IMR-90 (cell line): ENCODE data around the gene CLEC10A. TPM values are rescaled to one million over a fixed set of nuclear protein-coding genes. Genes with fewer than 3 reads are reported as not detected.

Experiments
- ATAC-seq: fragments of 200-7000 bp; cut with Tn5 transposase; 2 replicates; pipeline ENCODE4 v1.9.1; 2020; ENCODE audit warnings: low read depth, mild to moderate bottlenecking, moderate library complexity
- BruUV-seq: library from RNA; stranded (reverse); fragments of 400-500 nt; replicated peaks from 2 replicates; lab custom pipeline; 2021; lab: Mats Ljungman, UMichigan
- CTCF ChIA-PET: fragments of 300-600 bp; formaldehyde crosslinking; extraction: SDS; loops from one replicate; lab custom pipeline; 2021; ENCODE audit warnings: antibody characterized with exemption; lab: Yijun Ruan, JAX
- POLR2A ChIA-PET: fragments of 300-600 bp; sonication (Branson Sonifier 250); formaldehyde crosslinking; loops from one replicate; lab custom pipeline; 2022; ENCODE audit warnings: antibody characterized with exemption; ENCODE audit not compliant: unreplicated experiment; lab: Charles Lee
- DNase-seq: peaks from one replicate; pipeline ENCODE4 v3.0.0; 2013
- H2AFZ ChIP-seq: replicated peaks from 2 replicates; pipeline ENCODE3; 2013; ENCODE audit warnings: low read length, mild to moderate bottlenecking; ENCODE audit not compliant: poor library complexity
- H2AK5ac ChIP-seq: 2 replicates; pipeline ENCODE4 v1.6.1; 2013; ENCODE audit warnings: low read depth, low read length, inconsistent platforms
- H2AK9ac ChIP-seq: replicated peaks from 2 replicates; pipeline ENCODE3; 2013; ENCODE audit warnings: mild to moderate bottlenecking, low read depth, low read length, moderate library complexity; ENCODE audit not compliant: poor library complexity
- H2BK120ac ChIP-seq: 2 replicates; pipeline ENCODE4 v1.6.1; 2013; ENCODE audit warnings: low read depth, low read length, inconsistent platforms
- H2BK15ac ChIP-seq: 3 replicates; pipeline ENCODE4 v1.6.1; 2013; ENCODE audit warnings: low read depth, low read length, inconsistent platforms
- H2BK20ac ChIP-seq: 2 replicates; pipeline ENCODE4 v1.6.1; 2013; ENCODE audit warnings: low read depth, mild to moderate bottlenecking, inconsistent platforms, low read length, moderate library complexity
- H2BK5ac ChIP-seq: 2 replicates; pipeline ENCODE4 v1.6.1; 2013; ENCODE audit warnings: mild to moderate bottlenecking, low read depth, low read length, inconsistent platforms; ENCODE audit not compliant: poor library complexity, severe bottlenecking
- H3K14ac ChIP-seq: replicated peaks from 2 replicates; pipeline ENCODE4 v1.6.1; 2013; ENCODE audit warnings: low read depth, low read length, inconsistent platforms
- H3K18ac ChIP-seq: 2 replicates; pipeline ENCODE4 v1.6.1; 2013; ENCODE audit warnings: low read depth, low read length, control low read depth
- H3K23ac ChIP-seq: 2 replicates; pipeline ENCODE4 v1.6.1; 2013; ENCODE audit warnings: low read depth, low read length, inconsistent platforms
- H3K27ac ChIP-seq: 2 replicates; pipeline ENCODE4 v1.5.1; 2013; ENCODE audit warnings: mild to moderate bottlenecking, control low read depth, low read length; ENCODE audit not compliant: insufficient read depth
- H3K27me3 ChIP-seq: 2 replicates; pipeline ENCODE4 v1.6.1; 2013; ENCODE audit warnings: low read length; ENCODE audit not compliant: control insufficient read depth, insufficient read depth
- H3K36me3 ChIP-seq: 2 replicates; pipeline ENCODE4 v1.6.1; 2013; ENCODE audit warnings: low read length, mixed read lengths; ENCODE audit not compliant: control insufficient read depth, insufficient read depth
- H3K4ac ChIP-seq: 2 replicates; pipeline ENCODE4 v1.6.1; 2013; ENCODE audit warnings: low read depth, low read length, inconsistent platforms
- H3K4me1 ChIP-seq: 2 replicates; pipeline ENCODE4 v1.6.1; 2013; ENCODE audit warnings: low read length, mixed read lengths; ENCODE audit not compliant: control insufficient read depth, insufficient read depth
- H3K4me2 ChIP-seq: 2 replicates; pipeline ENCODE4 v1.6.1; 2013; ENCODE audit warnings: low read depth, mild to moderate bottlenecking, control low read depth, low read length, moderate library complexity
- H3K4me3 ChIP-seq: 2 replicates; pipeline ENCODE4 v1.5.1; 2013; ENCODE audit warnings: low read depth, mild to moderate bottlenecking, control low read depth, low read length, moderate library complexity; ENCODE audit not compliant: insufficient read depth
- H3K56ac ChIP-seq: 2 replicates; pipeline ENCODE4 v1.6.1; 2013; ENCODE audit warnings: low read length, inconsistent platforms; ENCODE audit not compliant: insufficient read depth; ENCODE audit errors: extremely low read depth
- H3K79me1 ChIP-seq, 2 experiments: 2 replicates each; pipeline ENCODE4 v1.6.1; 2013; ENCODE audit warnings: low read length in 2 of 2, inconsistent platforms in 1 of 2, low read depth in 1 of 2
- H3K9ac ChIP-seq: 2 replicates; pipeline ENCODE4 v1.6.1; 2013; ENCODE audit warnings: low read depth, low read length, control low read depth
- H3K9me1 ChIP-seq: 2 replicates; pipeline ENCODE4 v1.6.1; 2013; ENCODE audit warnings: low read length, inconsistent platforms; ENCODE audit not compliant: insufficient read depth
- H3K9me3 ChIP-seq: 2 replicates; pipeline ENCODE4 v1.6.1; 2013; ENCODE audit warnings: low read length; ENCODE audit not compliant: control insufficient read depth, insufficient read depth
- H4K20me1 ChIP-seq: 2 replicates; pipeline ENCODE4 v1.6.1; 2013; ENCODE audit warnings: low read length, inconsistent platforms; ENCODE audit not compliant: insufficient read depth
- H4K5ac ChIP-seq: 2 replicates; pipeline ENCODE4 v1.6.1; 2013; ENCODE audit warnings: mild to moderate bottlenecking, low read depth, low read length, control low read depth
- H4K8ac ChIP-seq, 2 experiments: 2 replicates each; pipeline ENCODE4 v1.6.1; 2013; ENCODE audit warnings: low read depth in 2 of 2, low read length in 2 of 2, control low read depth in 1 of 2, inconsistent platforms in 1 of 2
- H4K91ac ChIP-seq: 2 replicates; pipeline ENCODE4 v1.6.1; 2013; ENCODE audit warnings: low read depth, low read length, inconsistent platforms; ENCODE audit not compliant: insufficient read depth
- BHLHE40 ChIP-seq: fragments of 150-350 bp; IDR thresholded peaks from 2 replicates; pipeline ENCODE4 v1.6.1; 2016; ENCODE audit warnings: mild to moderate bottlenecking, low read depth, low read length
- CHD1 ChIP-seq: IDR thresholded peaks from 2 replicates; pipeline ENCODE4 v1.6.1; 2012; ENCODE audit warnings: low read depth, low read length, improper control_type of control experiment
- CTCF ChIP-seq: conservative IDR thresholded peaks from 2 replicates; pipeline ENCODE4 v1.5.1; 2012; ENCODE audit warnings: mild to moderate bottlenecking, low read depth, low read length, improper control_type of control experiment
- FOS ChIP-seq: fragments of 150-350 bp; IDR thresholded peaks from 2 replicates; pipeline ENCODE4 v1.6.1; 2016; ENCODE audit warnings: low read depth, low read length
- NFE2L2 ChIP-seq: fragments of 150-350 bp; IDR thresholded peaks from 2 replicates; pipeline ENCODE4 v1.6.1; 2016; ENCODE audit warnings: low read depth, mild to moderate bottlenecking, low read length
- POLR2A ChIP-seq: IDR thresholded peaks from 2 replicates; pipeline ENCODE4 v1.6.1; 2012; ENCODE audit warnings: mild to moderate bottlenecking, low read depth, low read length
- RFX5 ChIP-seq: IDR thresholded peaks from 2 replicates; pipeline ENCODE4 v1.8.0; 2012; ENCODE audit warnings: low read depth, mild to moderate bottlenecking, low read length, moderate library complexity
- USF2 ChIP-seq: fragments of 150-350 bp; IDR thresholded peaks from 2 replicates; pipeline ENCODE4 v1.6.1; 2017; ENCODE audit warnings: mild to moderate bottlenecking, antibody characterized with exemption, low read length, low read depth
- WGBS, 2 experiments: methylation state at CpG; one replicate each; pipeline versions ENCODE4 v1.1.5 to v1.1.7; 2013; ENCODE audit warnings: missing lambda C conversion rate in 2 of 2; ENCODE audit not compliant: insufficient read length in 1 of 2; ENCODE audit errors: extremely low coverage in 2 of 2; 5-methylcytosine and 5-hydroxymethylcytosine counted together
- dilution Hi-C: fragments of 300-500 bp; cut with HindIII; formaldehyde crosslinking; loops from one replicate; pipeline ENCODE4 v1.14.3; 2018; ENCODE audit warnings: low sequenced_read_pairs; ENCODE audit not compliant: unreplicated experiment
- in situ Hi-C: fragments of 300-500 bp; cut with MboI; formaldehyde crosslinking; loops from 3 replicates; pipeline ENCODE4 v1.14.3; 2019; ENCODE audit warnings: low sequenced_read_pairs, inconsistent platforms, mixed read lengths
- intact Hi-C: fragments of 100-400 bp; cut with micrococcal nuclease; formaldehyde crosslinking; loops from 2 replicates; pipeline ENCODE4 v1.10.0; 2022
- polyA plus RNA-seq, 3 experiments: library from polyadenylated mRNA; depleted of rRNA; stranded (reverse); fragments of >200 nt; gene quantifications; 2 replicates each; pipeline ENCODE4 v1.2.3, GENCODE V29; 2012; ENCODE audit warnings: low replicate concordance in 1 of 3
- total RNA-seq: library from RNA; depleted of rRNA; stranded (reverse); fragments of >200 nt; gene quantifications from 2 replicates; pipeline ENCODE4 v1.2.3, GENCODE V29; 2012

The CLEC10A gene
- total and polyA plus RNA-seq, 2 of the 4 experiments (the other 2 are of a cell fraction), result not detected

DNA sequence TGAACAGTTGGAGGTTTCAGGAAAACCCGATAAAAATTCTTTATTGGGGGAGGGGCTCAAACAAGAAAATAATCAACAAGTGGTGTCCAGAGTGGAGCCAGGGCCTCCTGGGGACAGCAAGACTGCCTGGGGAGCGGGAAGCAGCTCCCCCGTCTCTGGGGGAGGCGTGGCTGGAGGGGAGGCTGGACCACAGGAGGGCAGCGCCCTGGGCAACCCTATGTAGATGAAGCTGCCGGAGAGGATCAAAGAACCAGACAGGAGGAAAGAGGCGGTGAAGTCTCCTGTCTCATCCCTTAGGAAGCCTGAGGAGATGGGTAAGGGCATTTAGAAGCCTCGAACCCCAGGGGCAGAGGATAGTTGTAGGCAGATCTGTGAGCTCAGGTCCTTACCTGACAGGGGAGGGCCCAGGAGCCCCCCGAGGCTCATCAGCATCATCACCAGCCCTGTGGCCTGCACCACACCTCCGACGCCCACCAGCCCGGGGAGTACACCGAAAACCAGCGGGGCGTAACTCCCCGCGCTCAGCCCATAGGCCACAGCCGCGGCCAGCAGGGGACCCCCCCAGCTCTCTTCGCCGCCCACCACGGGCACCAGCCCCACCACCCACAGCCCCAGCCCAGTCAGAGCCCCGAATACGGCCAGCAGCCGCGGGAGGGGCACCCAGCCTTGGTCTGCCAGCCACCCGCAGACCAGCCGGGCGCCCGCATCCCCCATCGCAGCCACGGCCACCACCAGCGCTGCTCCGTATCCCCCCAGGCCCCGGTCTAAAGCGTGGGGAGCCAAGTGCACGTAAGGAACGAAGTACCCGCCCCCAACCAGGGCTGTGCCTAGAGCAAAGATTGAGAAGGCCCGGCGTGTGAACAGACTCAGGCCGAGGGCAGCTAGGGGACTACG, 38.2 kb downstream of the CLEC10A start:
- Histone ChIP-seq H4K8ac (no peak overlapping the region), H4K20me1 (no peaks in the 10 kb centered on the region), H2BK120ac (no peak overlapping the region), H3K4me3 (no peak overlapping the region), H4K91ac (no peak overlapping the region), H2BK20ac (no peak overlapping the region), H4K5ac (no peak overlapping the region), H2BK15ac (no peak overlapping the region), H2AK9ac (peak overlapping the region; percentile 34), H3K9ac (no peak overlapping the region), H3K4me1 (peaks cover 6% of the 10 kb centered on the region), H3K79me1 (0 out of 4 replicates have a peak, but pooled peaks cover 0 to under 1% of the 10 kb centered on the region in 2 experiments), H3K9me3 (no peaks in the 10 kb centered on the region), H3K56ac (no peak overlapping the region), H3K23ac (no peak overlapping the region), H3K36me3 (no peaks in the 10 kb centered on the region), H3K27me3 (peaks cover 29% of the 10 kb centered on the region), H2BK5ac (no peak overlapping the region), H3K14ac (no peak overlapping the region), H3K9me1 (no peaks in the 10 kb centered on the region), H3K27ac (no peak overlapping the region), H2AK5ac (no peak overlapping the region), H3K4ac (no peak overlapping the region), H2AFZ (peak overlapping the region; percentile 71), H3K4me2 (no peak overlapping the region), H3K18ac (no peak overlapping the region)
- CTCF ChIA-PET, result no interaction called here
- DNase-seq (no peak), ATAC-seq (no peak)
- intact Hi-C loops (loop anchor here (10.0 kb wide), 1 partner anchor 523 kb away; the partner anchor contains the start of gene SENP3), in situ Hi-C loops (loop anchor here (10.0 kb wide), 1 partner anchor 263 kb away; the partner anchor contains the start of gene EIF5A), dilution Hi-C loops (no loop called here)
- TF ChIP-seq NFE2L2 (no peak), RFX5 (no peak), POLR2A (no peak), USF2 (no peak), CTCF (no peak), BHLHE40 (no peak), FOS (no peak), CHD1 (no peak)
- no TSS peak for BruUV-seq
- WGBS, 2 experiments, result 16% methylated on average over 26 of the region's 43 CpGs; no CpG with 5 or more reads in 1 of the 2 experiments
- POLR2A ChIA-PET, result no interaction called here
